Peyer's patch (tissue), 4 donors: ENCODE results near the gene HS6ST2.

Source experiments
- CTCF ChIP-seq, 6 experiments: fragments of 450-650 bp in 4 of 6; fragments of 200-600 bp in 2 of 6; sonication (generic) in 1 of 6; IDR thresholded peaks; one replicate each; pipeline ENCODE4 v1.5.1; 2017 to 2019; ENCODE audit warnings: antibody characterized with exemption in 6 of 6, mild to moderate bottlenecking in 3 of 6, moderate library complexity in 1 of 6
- POLR2A ChIP-seq, 2 donors: fragments of 450-650 bp; IDR thresholded peaks; one replicate each; pipeline ENCODE4 v1.5.1; 2017; ENCODE audit warnings: antibody characterized with exemption in 2 of 2, mild to moderate bottlenecking in 2 of 2, moderate library complexity in 2 of 2

- TF ChIP-seq POLR2A (IDR thresholded peaks at IDR 0.05) (no peak), CTCF (IDR thresholded peaks at IDR 0.05) (peak in 4 of 6 experiments; percentile 16 to 32 (median 28))
These were observed 46.6 kb upstream of the HS6ST2 start for GRCh38 chrX:133005042-133005441.
